Tibial nerve (tissue), 4 donors: ENCODE measurements around the gene NR2F1. TPM values are rescaled to one million over a fixed set of nuclear protein-coding genes. Genes with fewer than 3 reads are reported as not detected.
A peak's percentile ranks its signal among the peaks of the same experiment; 100 is the strongest.

Source experiments
- DNase-seq, 2 donors: peaks; one replicate each; pipeline ENCODE4 v3.0.0-alpha.2; 2019; ENCODE audit warnings: low spot score in 2 of 2
- H3K27ac ChIP-seq, 4 donors: fragments of 200-600 bp; sonication (generic) in 3 of 4; one replicate each; pipeline ENCODE4 v1.5.1; 2017 to 2019; ENCODE audit warnings: mild to moderate bottlenecking in 1 of 4
- H3K27me3 ChIP-seq, 2 donors: fragments of 200-600 bp; sonication (generic) in 1 of 2; one replicate each; pipeline versions ENCODE4 v1.5.1 to v1.6.0; 2017 to 2019
- H3K36me3 ChIP-seq, 3 donors: fragments of 200-600 bp; sonication (generic); one replicate each; pipeline ENCODE4 v1.5.1; 2018 to 2019
- H3K4me1 ChIP-seq, 4 donors: fragments of 200-600 bp; sonication (generic) in 3 of 4; one replicate each; pipeline ENCODE4 v1.5.1; 2017 to 2019
- H3K4me3 ChIP-seq, 4 donors: fragments of 200-600 bp; sonication (generic) in 3 of 4; one replicate each; pipeline ENCODE4 v1.5.1; 2017 to 2019; ENCODE audit warnings: mild to moderate bottlenecking in 1 of 4, moderate library complexity in 1 of 4
- H3K9me3 ChIP-seq, 4 donors: fragments of 200-600 bp; sonication (generic) in 3 of 4; one replicate each; pipeline ENCODE4 v1.5.1; 2017 to 2019
- EP300 ChIP-seq, 2 donors: sonication (generic); formaldehyde crosslinking; IDR thresholded peaks; one replicate each; pipeline ENCODE4 v1.6.1; 2017; ENCODE audit warnings: antibody characterized with exemption in 2 of 2, mild to moderate bottlenecking in 1 of 2
- POLR2A ChIP-seq, 2 donors: fragments of 450-650 bp; IDR thresholded peaks; one replicate each; pipeline ENCODE4 v1.6.1; 2017; ENCODE audit warnings: antibody characterized with exemption in 2 of 2, mild to moderate bottlenecking in 2 of 2, moderate library complexity in 2 of 2
- WGBS, 2 donors: methylation state at CpG; one replicate each; pipeline ENCODE4 v1.1.5; 2018; 5-methylcytosine and 5-hydroxymethylcytosine counted together
- total RNA-seq, 4 donors: library from RNA; depleted of rRNA; stranded (reverse); fragments of >200 nt; gene quantifications; one replicate each; pipeline ENCODE4 v1.1.0, GENCODE V29; 2016
- TF ChIP-seq, protein P1 (sequence below), 5 experiments: fragments of 200-600 bp in 3 of 5; fragments of 450-650 bp in 2 of 5; sonication (generic) in 3 of 5; IDR thresholded peaks; one replicate each; pipeline ENCODE4 v1.5.1; 2016 to 2019; ENCODE audit warnings: antibody characterized with exemption in 5 of 5, mild to moderate bottlenecking in 3 of 5, moderate library complexity in 2 of 5

NR2F1 gene
- total RNA-seq, 4 donors from 2014 or later = 64.9 to 81.3 (median 67.6) TPM

DNA sequence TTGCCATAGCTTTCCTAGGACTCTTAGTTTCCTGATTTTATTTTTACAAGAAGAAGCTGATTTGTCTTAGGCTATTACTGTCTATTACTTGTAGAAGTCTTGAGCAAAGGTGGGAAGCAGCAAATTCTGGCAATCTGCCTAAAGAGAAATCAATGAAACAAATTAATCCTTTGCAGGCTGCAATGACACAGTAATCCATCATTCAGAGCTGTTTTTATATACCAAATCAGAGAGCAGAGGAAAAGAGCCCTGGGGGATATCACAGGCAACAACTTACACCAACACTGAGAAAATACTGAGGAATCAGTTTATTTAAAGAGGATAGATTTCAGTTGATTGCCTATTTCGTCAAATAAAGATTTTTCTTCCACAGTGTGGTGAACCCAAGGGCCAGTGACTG lies 15.6 kb upstream of the NR2F1 start:
- Histone ChIP-seq H3K4me1 (peaks cover 0 to 50% (median 17%) of the 10 kb centered on the region in 4 donors), H3K4me3 (no peak overlapping the region), H3K9me3 (peaks cover 0 to 2% (median 0%) of the 10 kb centered on the region in 4 donors), H3K27ac (peak overlapping the region in 1 of 4 donors; percentile 16), H3K36me3 (peaks cover 0 to 27% (median 0%) of the 10 kb centered on the region in 3 donors), H3K27me3 (no peaks in the 10 kb centered on the region)
- TF ChIP-seq, protein P1, sequence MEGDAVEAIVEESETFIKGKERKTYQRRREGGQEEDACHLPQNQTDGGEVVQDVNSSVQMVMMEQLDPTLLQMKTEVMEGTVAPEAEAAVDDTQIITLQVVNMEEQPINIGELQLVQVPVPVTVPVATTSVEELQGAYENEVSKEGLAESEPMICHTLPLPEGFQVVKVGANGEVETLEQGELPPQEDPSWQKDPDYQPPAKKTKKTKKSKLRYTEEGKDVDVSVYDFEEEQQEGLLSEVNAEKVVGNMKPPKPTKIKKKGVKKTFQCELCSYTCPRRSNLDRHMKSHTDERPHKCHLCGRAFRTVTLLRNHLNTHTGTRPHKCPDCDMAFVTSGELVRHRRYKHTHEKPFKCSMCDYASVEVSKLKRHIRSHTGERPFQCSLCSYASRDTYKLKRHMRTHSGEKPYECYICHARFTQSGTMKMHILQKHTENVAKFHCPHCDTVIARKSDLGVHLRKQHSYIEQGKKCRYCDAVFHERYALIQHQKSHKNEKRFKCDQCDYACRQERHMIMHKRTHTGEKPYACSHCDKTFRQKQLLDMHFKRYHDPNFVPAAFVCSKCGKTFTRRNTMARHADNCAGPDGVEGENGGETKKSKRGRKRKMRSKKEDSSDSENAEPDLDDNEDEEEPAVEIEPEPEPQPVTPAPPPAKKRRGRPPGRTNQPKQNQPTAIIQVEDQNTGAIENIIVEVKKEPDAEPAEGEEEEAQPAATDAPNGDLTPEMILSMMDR (IDR thresholded peaks at IDR 0.05) = no peak
- TF ChIP-seq EP300 (IDR thresholded peaks at IDR 0.05) (no peak), POLR2A (IDR thresholded peaks at IDR 0.05) (no peak)
- DNase-seq = no peak
- WGBS, 2 donors = 68 to 85% methylated on average over 1 of the region's 1 CpG

DNA sequence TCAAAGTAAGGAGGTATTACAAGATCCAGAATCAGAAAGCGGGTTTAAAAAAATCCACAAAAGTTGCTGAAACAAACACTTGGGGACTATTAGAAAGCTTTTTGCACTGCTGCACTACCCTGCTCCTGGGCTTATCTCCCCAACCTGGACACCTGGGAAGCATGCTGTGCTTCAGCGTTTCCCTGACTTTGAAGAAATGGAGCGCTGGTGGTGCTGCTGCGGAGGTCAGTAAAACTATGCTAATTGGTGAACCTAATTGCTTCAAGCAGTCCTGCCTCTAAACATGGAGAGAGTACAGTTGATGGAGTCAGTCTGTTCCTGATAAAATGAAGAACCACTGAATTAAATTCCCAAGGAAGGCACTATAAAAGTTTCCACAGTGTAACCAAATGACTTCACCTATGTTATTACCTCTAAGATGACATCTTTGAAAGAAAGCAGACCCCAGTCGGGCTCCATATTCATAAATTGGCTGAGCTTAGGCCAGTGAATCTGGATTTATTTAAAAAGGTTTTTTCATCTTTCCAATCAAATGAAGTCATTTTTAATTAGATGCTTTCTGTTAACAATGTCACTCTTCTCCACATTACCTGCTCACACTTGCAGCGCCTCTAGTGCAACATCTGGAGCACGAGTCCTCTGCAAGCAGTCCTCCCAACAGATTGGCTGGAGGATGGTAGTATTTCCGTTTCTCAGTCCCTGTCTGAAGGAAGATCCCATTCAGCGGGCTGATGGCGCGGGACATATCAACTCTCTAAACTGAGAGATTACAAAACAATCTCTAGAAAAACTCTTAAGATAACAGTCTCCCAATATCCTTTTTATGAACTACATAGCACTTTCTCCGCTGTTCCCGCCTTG lies 13.5 kb upstream of the NR2F1 start:
- H3K9me3 ChIP-seq = peaks cover 0 to 2% (median 0%) of the 10 kb centered on the region in 4 donors
- H3K27ac ChIP-seq = no peak overlapping the region
- H3K27me3 ChIP-seq = no peaks in the 10 kb centered on the region
- H3K4me3 ChIP-seq = no peak overlapping the region
- H3K4me1 ChIP-seq = peaks cover 0 to 54% (median 21%) of the 10 kb centered on the region in 4 donors
- peaks cover 0 to 30% (median 0%) of the 10 kb centered on the region in 3 donors for H3K36me3 ChIP-seq
- WGBS, 2 donors = 77 to 83% methylated on average over 13 of the region's 13 CpGs
- TF ChIP-seq POLR2A (IDR thresholded peaks at IDR 0.05) (no peak), EP300 (IDR thresholded peaks at IDR 0.05) (no peak)
- TF ChIP-seq, protein P1 (IDR thresholded peaks at IDR 0.05) = no peak
- DNase-seq = no peak

DNA sequence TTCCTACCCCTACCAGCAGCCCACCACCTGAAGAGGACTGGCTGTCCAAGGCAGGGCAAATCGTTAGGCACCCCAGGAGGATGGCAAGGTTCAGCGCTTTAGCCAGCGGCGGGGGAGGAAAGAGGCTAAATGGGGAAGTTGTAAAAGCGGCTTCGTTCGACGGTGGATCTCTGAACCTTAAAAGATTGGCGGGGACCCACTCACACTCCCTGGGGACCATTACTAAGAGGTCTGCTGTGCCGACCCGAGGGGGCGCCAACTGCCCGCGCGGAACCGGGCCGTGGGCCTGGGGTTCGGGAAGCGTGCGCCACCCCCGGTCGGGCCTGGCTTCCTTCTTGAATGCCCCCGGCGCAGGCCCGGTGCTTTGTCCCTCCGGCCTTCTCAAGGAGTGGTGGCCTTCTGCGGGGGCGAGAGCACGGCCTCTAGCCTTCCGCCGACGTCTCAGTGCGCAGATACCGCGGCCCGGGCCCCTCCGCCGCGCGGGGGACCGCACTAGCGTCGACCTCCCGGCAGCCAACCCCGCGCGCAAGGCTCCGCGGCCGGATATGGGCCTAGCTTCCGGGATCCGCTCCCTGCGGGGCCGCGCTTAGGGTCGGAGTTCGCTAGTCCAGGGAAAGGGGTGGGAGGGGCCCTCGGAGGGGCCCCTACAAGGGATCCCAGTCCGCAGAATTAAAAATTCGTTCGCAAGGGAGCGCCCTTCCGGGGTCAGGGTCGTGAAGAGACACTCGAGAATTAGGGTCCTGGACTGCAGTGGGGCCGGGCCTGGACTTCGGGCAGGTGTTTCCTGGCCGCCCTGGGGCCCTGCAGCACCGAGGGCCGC lies 12.5 kb upstream of the NR2F1 start:
- Histone ChIP-seq H3K9me3 (peaks cover 0 to 2% (median 0%) of the 10 kb centered on the region in 4 donors), H3K27ac (peak overlapping the region in 1 of 4 donors; percentile 20), H3K4me3 (peak overlapping the region in 2 of 4 donors; percentile 18 to 29), H3K4me1 (peaks cover 0 to 60% (median 21%) of the 10 kb centered on the region in 4 donors), H3K27me3 (no peaks in the 10 kb centered on the region), H3K36me3 (peaks cover 0 to 30% (median 0%) of the 10 kb centered on the region in 3 donors)
- 53 to 64% methylated on average over 49 to 50 of the region's 70 CpGs for WGBS, 2 donors
- DNase-seq = no peak
- no peak for TF ChIP-seq POLR2A (IDR thresholded peaks at IDR 0.05)
- TF ChIP-seq, protein P1 (IDR thresholded peaks at IDR 0.05) = no peak
- TF ChIP-seq EP300 (IDR thresholded peaks at IDR 0.05) = no peak

DNA sequence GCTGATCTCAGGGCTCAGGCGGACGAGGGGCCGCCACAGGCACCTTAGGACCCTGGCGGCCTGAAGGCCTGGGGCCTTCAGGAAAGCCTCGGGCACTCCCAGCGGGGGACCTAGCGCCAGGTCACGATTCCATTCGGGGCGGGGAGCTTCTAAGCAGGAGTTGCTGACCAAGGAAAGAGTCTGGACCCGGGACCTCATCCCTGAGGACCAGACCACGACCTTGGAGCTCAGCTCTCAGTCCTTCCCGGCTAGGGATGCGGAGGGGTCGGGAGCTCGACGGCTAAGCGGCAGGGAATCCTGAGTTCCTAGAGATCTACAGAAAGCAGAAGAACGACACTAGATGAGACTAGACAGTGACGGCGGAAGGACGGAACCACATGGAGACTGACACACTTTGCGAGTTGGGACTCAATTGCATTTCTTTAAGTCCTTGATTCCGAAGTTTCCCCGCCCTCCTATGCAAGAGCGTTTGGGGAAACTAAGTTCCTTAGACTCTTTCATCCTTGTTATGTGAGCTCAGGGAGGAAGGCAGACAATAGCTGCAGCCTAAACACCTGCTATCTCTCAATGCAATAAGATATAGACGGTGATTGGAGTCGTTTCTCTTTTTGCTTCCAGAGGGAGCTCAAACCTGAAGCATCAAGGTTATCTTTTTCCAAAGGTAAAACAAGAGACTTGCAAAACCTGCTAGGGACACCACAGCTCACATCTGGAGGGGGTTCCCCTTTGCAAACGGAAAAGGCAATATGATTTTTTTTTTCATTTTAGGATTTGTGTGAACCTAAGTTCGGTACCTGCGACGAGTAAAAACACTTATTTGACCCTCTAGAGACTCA lies 11.7 kb upstream of the NR2F1 start:
- TF ChIP-seq EP300 (IDR thresholded peaks at IDR 0.05) = no peak
- no peak for TF ChIP-seq POLR2A (IDR thresholded peaks at IDR 0.05)
- TF ChIP-seq, protein P1 (IDR thresholded peaks at IDR 0.05) = no peak
- DNase-seq = no peak
- H3K4me3 ChIP-seq = no peak overlapping the region
- H3K27me3 ChIP-seq = no peaks in the 10 kb centered on the region
- peak overlapping the region in 1 of 4 donors; percentile 20 for H3K27ac ChIP-seq
- peaks cover 0 to 30% (median 0%) of the 10 kb centered on the region in 3 donors for H3K36me3 ChIP-seq
- peaks cover 0 to 66% (median 18%) of the 10 kb centered on the region in 4 donors for H3K4me1 ChIP-seq
- H3K9me3 ChIP-seq = peaks cover 0 to 2% (median 0%) of the 10 kb centered on the region in 4 donors
- 75 to 78% methylated on average over 28 to 32 of the region's 32 CpGs for WGBS, 2 donors
